IMR-90 (cell line): ENCODE data around the gene CALML4. TPM values are rescaled to one million over a fixed set of nuclear protein-coding genes. Genes with fewer than 3 reads are reported as not detected.

Experiments used
- ATAC-seq: fragments of 200-7000 bp; cut with Tn5 transposase; 2 replicates; pipeline ENCODE4 v1.9.1; 2020; ENCODE audit warnings: low read depth, mild to moderate bottlenecking, moderate library complexity
- BruUV-seq: library from RNA; stranded (reverse); fragments of 400-500 nt; replicated peaks from 2 replicates; lab custom pipeline; 2021; lab: Mats Ljungman, UMichigan
- CTCF ChIA-PET: fragments of 300-600 bp; formaldehyde crosslinking; extraction: SDS; loops from one replicate; lab custom pipeline; 2021; ENCODE audit warnings: antibody characterized with exemption; lab: Yijun Ruan, JAX
- POLR2A ChIA-PET: fragments of 300-600 bp; sonication (Branson Sonifier 250); formaldehyde crosslinking; loops from one replicate; lab custom pipeline; 2022; ENCODE audit warnings: antibody characterized with exemption; ENCODE audit not compliant: unreplicated experiment; lab: Charles Lee
- DNase-seq: peaks from one replicate; pipeline ENCODE4 v3.0.0; 2013
- H2AFZ ChIP-seq: replicated peaks from 2 replicates; pipeline ENCODE3; 2013; ENCODE audit warnings: low read length, mild to moderate bottlenecking; ENCODE audit not compliant: poor library complexity
- H2AK5ac ChIP-seq: 2 replicates; pipeline ENCODE4 v1.6.1; 2013; ENCODE audit warnings: low read depth, low read length, inconsistent platforms
- H2AK9ac ChIP-seq: replicated peaks from 2 replicates; pipeline ENCODE3; 2013; ENCODE audit warnings: mild to moderate bottlenecking, low read depth, low read length, moderate library complexity; ENCODE audit not compliant: poor library complexity
- H2BK120ac ChIP-seq: 2 replicates; pipeline ENCODE4 v1.6.1; 2013; ENCODE audit warnings: low read depth, low read length, inconsistent platforms
- H2BK15ac ChIP-seq: 3 replicates; pipeline ENCODE4 v1.6.1; 2013; ENCODE audit warnings: low read depth, low read length, inconsistent platforms
- H2BK20ac ChIP-seq: 2 replicates; pipeline ENCODE4 v1.6.1; 2013; ENCODE audit warnings: low read depth, mild to moderate bottlenecking, inconsistent platforms, low read length, moderate library complexity
- H2BK5ac ChIP-seq: 2 replicates; pipeline ENCODE4 v1.6.1; 2013; ENCODE audit warnings: mild to moderate bottlenecking, low read depth, low read length, inconsistent platforms; ENCODE audit not compliant: poor library complexity, severe bottlenecking
- H3K14ac ChIP-seq: replicated peaks from 2 replicates; pipeline ENCODE4 v1.6.1; 2013; ENCODE audit warnings: low read depth, low read length, inconsistent platforms
- H3K18ac ChIP-seq: 2 replicates; pipeline ENCODE4 v1.6.1; 2013; ENCODE audit warnings: low read depth, low read length, control low read depth
- H3K23ac ChIP-seq: 2 replicates; pipeline ENCODE4 v1.6.1; 2013; ENCODE audit warnings: low read depth, low read length, inconsistent platforms
- H3K27ac ChIP-seq: 2 replicates; pipeline ENCODE4 v1.5.1; 2013; ENCODE audit warnings: mild to moderate bottlenecking, control low read depth, low read length; ENCODE audit not compliant: insufficient read depth
- H3K27me3 ChIP-seq: 2 replicates; pipeline ENCODE4 v1.6.1; 2013; ENCODE audit warnings: low read length; ENCODE audit not compliant: control insufficient read depth, insufficient read depth
- H3K36me3 ChIP-seq: 2 replicates; pipeline ENCODE4 v1.6.1; 2013; ENCODE audit warnings: low read length, mixed read lengths; ENCODE audit not compliant: control insufficient read depth, insufficient read depth
- H3K4ac ChIP-seq: 2 replicates; pipeline ENCODE4 v1.6.1; 2013; ENCODE audit warnings: low read depth, low read length, inconsistent platforms
- H3K4me1 ChIP-seq: 2 replicates; pipeline ENCODE4 v1.6.1; 2013; ENCODE audit warnings: low read length, mixed read lengths; ENCODE audit not compliant: control insufficient read depth, insufficient read depth
- H3K4me2 ChIP-seq: 2 replicates; pipeline ENCODE4 v1.6.1; 2013; ENCODE audit warnings: low read depth, mild to moderate bottlenecking, control low read depth, low read length, moderate library complexity
- H3K4me3 ChIP-seq: 2 replicates; pipeline ENCODE4 v1.5.1; 2013; ENCODE audit warnings: low read depth, mild to moderate bottlenecking, control low read depth, low read length, moderate library complexity; ENCODE audit not compliant: insufficient read depth
- H3K56ac ChIP-seq: 2 replicates; pipeline ENCODE4 v1.6.1; 2013; ENCODE audit warnings: low read length, inconsistent platforms; ENCODE audit not compliant: insufficient read depth; ENCODE audit errors: extremely low read depth
- H3K79me1 ChIP-seq, 2 experiments: 2 replicates each; pipeline ENCODE4 v1.6.1; 2013; ENCODE audit warnings: low read length in 2 of 2, inconsistent platforms in 1 of 2, low read depth in 1 of 2
- H3K9ac ChIP-seq: 2 replicates; pipeline ENCODE4 v1.6.1; 2013; ENCODE audit warnings: low read depth, low read length, control low read depth
- H3K9me1 ChIP-seq: 2 replicates; pipeline ENCODE4 v1.6.1; 2013; ENCODE audit warnings: low read length, inconsistent platforms; ENCODE audit not compliant: insufficient read depth
- H3K9me3 ChIP-seq: 2 replicates; pipeline ENCODE4 v1.6.1; 2013; ENCODE audit warnings: low read length; ENCODE audit not compliant: control insufficient read depth, insufficient read depth
- H4K20me1 ChIP-seq: 2 replicates; pipeline ENCODE4 v1.6.1; 2013; ENCODE audit warnings: low read length, inconsistent platforms; ENCODE audit not compliant: insufficient read depth
- H4K5ac ChIP-seq: 2 replicates; pipeline ENCODE4 v1.6.1; 2013; ENCODE audit warnings: mild to moderate bottlenecking, low read depth, low read length, control low read depth
- H4K8ac ChIP-seq, 2 experiments: 2 replicates each; pipeline ENCODE4 v1.6.1; 2013; ENCODE audit warnings: low read depth in 2 of 2, low read length in 2 of 2, control low read depth in 1 of 2, inconsistent platforms in 1 of 2
- H4K91ac ChIP-seq: 2 replicates; pipeline ENCODE4 v1.6.1; 2013; ENCODE audit warnings: low read depth, low read length, inconsistent platforms; ENCODE audit not compliant: insufficient read depth
- BHLHE40 ChIP-seq: fragments of 150-350 bp; IDR thresholded peaks from 2 replicates; pipeline ENCODE4 v1.6.1; 2016; ENCODE audit warnings: mild to moderate bottlenecking, low read depth, low read length
- CEBPB ChIP-seq: IDR thresholded peaks from 2 replicates; pipeline ENCODE4 v1.6.1; 2012; ENCODE audit warnings: low read depth, low read length, improper control_type of control experiment
- CHD1 ChIP-seq: IDR thresholded peaks from 2 replicates; pipeline ENCODE4 v1.6.1; 2012; ENCODE audit warnings: low read depth, low read length, improper control_type of control experiment
- FOS ChIP-seq: fragments of 150-350 bp; IDR thresholded peaks from 2 replicates; pipeline ENCODE4 v1.6.1; 2016; ENCODE audit warnings: low read depth, low read length
- MAFK ChIP-seq: IDR thresholded peaks from 2 replicates; pipeline ENCODE4 v1.6.1; 2012; ENCODE audit warnings: low read depth, low read length, improper control_type of control experiment
- MAZ ChIP-seq: IDR thresholded peaks from 2 replicates; pipeline ENCODE4 v1.6.1; 2012; ENCODE audit warnings: low read depth, mild to moderate bottlenecking, low read length, improper control_type of control experiment, moderate library complexity, borderline replicate concordance
- MXI1 ChIP-seq: IDR thresholded peaks from 2 replicates; pipeline ENCODE4 v1.6.1; 2012; ENCODE audit warnings: low read depth, mild to moderate bottlenecking, low read length, moderate library complexity, borderline replicate concordance
- NFE2L2 ChIP-seq: fragments of 150-350 bp; IDR thresholded peaks from 2 replicates; pipeline ENCODE4 v1.6.1; 2016; ENCODE audit warnings: low read depth, mild to moderate bottlenecking, low read length
- POLR2A ChIP-seq: IDR thresholded peaks from 2 replicates; pipeline ENCODE4 v1.6.1; 2012; ENCODE audit warnings: mild to moderate bottlenecking, low read depth, low read length
- RAD21 ChIP-seq: IDR thresholded peaks from 2 replicates; pipeline ENCODE4 v1.6.1; 2012; ENCODE audit warnings: low read length, improper control_type of control experiment
- RCOR1 ChIP-seq: IDR thresholded peaks from 2 replicates; pipeline ENCODE4 v1.6.1; 2012; ENCODE audit warnings: mild to moderate bottlenecking, low read length, improper control_type of control experiment; ENCODE audit not compliant: insufficient replicate concordance
- RFX5 ChIP-seq: IDR thresholded peaks from 2 replicates; pipeline ENCODE4 v1.8.0; 2012; ENCODE audit warnings: low read depth, mild to moderate bottlenecking, low read length, moderate library complexity
- SMC3 ChIP-seq: fragments of 150-350 bp; IDR thresholded peaks from 2 replicates; pipeline ENCODE4 v1.6.1; 2016; ENCODE audit warnings: low read depth, mild to moderate bottlenecking, antibody characterized with exemption, low read length, moderate library complexity
- WGBS, 2 experiments: methylation state at CpG; one replicate each; pipeline versions ENCODE4 v1.1.5 to v1.1.7; 2013; ENCODE audit warnings: missing lambda C conversion rate in 2 of 2; ENCODE audit not compliant: insufficient read length in 1 of 2; ENCODE audit errors: extremely low coverage in 2 of 2; 5-methylcytosine and 5-hydroxymethylcytosine counted together
- dilution Hi-C: fragments of 300-500 bp; cut with HindIII; formaldehyde crosslinking; loops from one replicate; pipeline ENCODE4 v1.14.3; 2018; ENCODE audit warnings: low sequenced_read_pairs; ENCODE audit not compliant: unreplicated experiment
- in situ Hi-C: fragments of 300-500 bp; cut with MboI; formaldehyde crosslinking; loops from 3 replicates; pipeline ENCODE4 v1.14.3; 2019; ENCODE audit warnings: low sequenced_read_pairs, inconsistent platforms, mixed read lengths
- intact Hi-C: fragments of 100-400 bp; cut with micrococcal nuclease; formaldehyde crosslinking; loops from 2 replicates; pipeline ENCODE4 v1.10.0; 2022
- polyA plus RNA-seq, 3 experiments: library from polyadenylated mRNA; depleted of rRNA; stranded (reverse); fragments of >200 nt; gene quantifications; 2 replicates each; pipeline ENCODE4 v1.2.3, GENCODE V29; 2012; ENCODE audit warnings: low replicate concordance in 1 of 3
- total RNA-seq: library from RNA; depleted of rRNA; stranded (reverse); fragments of >200 nt; gene quantifications from 2 replicates; pipeline ENCODE4 v1.2.3, GENCODE V29; 2012
- TF ChIP-seq, protein P1 (sequence below): conservative IDR thresholded peaks from 2 replicates; pipeline ENCODE4 v1.5.1; 2012; ENCODE audit warnings: mild to moderate bottlenecking, low read depth, low read length, improper control_type of control experiment
- TF ChIP-seq, protein P2 (sequence below): fragments of 150-350 bp; IDR thresholded peaks from 2 replicates; pipeline ENCODE4 v1.6.1; 2016; ENCODE audit warnings: low read depth, mild to moderate bottlenecking, low read length, moderate library complexity, borderline replicate concordance
- TF ChIP-seq, protein P3 (sequence below): fragments of 150-350 bp; IDR thresholded peaks from 2 replicates; pipeline ENCODE4 v1.6.1; 2017; ENCODE audit warnings: mild to moderate bottlenecking, antibody characterized with exemption, low read length, low read depth

Gene CALML4
- total and polyA plus RNA-seq, 2 of the 4 experiments (the other 2 are of a cell fraction) = 0.36 to 1.3 TPM

DNA sequence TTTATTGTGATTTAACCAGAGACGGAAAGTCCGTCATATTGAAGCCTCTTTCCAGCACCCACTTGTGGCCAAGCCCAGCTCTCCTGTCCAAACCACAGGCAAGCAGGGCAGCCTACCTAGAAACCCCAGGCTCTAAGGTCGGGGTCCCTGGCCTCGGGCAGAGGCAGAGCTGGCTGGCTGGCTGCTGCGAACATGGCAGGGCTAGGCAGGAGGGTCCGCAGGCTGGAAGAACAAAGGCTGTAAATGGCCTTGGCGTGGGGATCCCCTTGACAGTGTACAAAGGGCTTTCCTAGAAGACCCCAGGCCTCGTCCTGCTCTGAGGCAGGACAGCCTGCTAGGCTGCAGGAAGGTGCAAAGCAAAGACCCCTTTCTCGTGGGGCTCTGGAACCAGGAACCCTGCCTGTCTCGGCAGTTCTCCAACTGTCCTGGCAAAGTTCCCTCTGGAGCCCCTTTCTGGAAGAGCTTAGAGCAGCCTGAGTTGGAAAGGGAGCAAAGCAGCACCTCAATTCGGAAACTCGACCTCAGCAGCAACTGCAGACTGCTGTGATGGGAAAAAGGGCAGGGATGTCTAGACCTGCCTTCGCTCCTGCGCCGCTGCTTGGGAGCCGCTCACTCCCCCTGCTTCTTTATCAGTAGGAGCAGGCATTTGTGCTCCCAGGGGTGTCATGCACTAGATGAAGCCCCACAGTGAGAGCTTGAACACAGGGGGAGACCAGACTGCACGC lies 8.5 kb downstream of the CALML4 start:
- H2BK5ac ChIP-seq = no peak overlapping the region
- H3K27ac ChIP-seq = no peak overlapping the region
- H3K9me3 ChIP-seq = no peaks in the 10 kb centered on the region
- H2AK9ac ChIP-seq = no peak overlapping the region
- TF ChIP-seq, protein P1, sequence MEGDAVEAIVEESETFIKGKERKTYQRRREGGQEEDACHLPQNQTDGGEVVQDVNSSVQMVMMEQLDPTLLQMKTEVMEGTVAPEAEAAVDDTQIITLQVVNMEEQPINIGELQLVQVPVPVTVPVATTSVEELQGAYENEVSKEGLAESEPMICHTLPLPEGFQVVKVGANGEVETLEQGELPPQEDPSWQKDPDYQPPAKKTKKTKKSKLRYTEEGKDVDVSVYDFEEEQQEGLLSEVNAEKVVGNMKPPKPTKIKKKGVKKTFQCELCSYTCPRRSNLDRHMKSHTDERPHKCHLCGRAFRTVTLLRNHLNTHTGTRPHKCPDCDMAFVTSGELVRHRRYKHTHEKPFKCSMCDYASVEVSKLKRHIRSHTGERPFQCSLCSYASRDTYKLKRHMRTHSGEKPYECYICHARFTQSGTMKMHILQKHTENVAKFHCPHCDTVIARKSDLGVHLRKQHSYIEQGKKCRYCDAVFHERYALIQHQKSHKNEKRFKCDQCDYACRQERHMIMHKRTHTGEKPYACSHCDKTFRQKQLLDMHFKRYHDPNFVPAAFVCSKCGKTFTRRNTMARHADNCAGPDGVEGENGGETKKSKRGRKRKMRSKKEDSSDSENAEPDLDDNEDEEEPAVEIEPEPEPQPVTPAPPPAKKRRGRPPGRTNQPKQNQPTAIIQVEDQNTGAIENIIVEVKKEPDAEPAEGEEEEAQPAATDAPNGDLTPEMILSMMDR = no peak
- TF ChIP-seq, protein P2, sequence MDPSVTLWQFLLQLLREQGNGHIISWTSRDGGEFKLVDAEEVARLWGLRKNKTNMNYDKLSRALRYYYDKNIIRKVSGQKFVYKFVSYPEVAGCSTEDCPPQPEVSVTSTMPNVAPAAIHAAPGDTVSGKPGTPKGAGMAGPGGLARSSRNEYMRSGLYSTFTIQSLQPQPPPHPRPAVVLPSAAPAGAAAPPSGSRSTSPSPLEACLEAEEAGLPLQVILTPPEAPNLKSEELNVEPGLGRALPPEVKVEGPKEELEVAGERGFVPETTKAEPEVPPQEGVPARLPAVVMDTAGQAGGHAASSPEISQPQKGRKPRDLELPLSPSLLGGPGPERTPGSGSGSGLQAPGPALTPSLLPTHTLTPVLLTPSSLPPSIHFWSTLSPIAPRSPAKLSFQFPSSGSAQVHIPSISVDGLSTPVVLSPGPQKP = no peak
- TF ChIP-seq MXI1 (no peak), RCOR1 (no peak), SMC3 (no peak), BHLHE40 (no peak), NFE2L2 (no peak), CEBPB (no peak), CHD1 (no peak), FOS (no peak), RFX5 (no peak), MAFK (no peak), RAD21 (no peak), POLR2A (no peak), MAZ (no peak)
- TF ChIP-seq, protein P3, sequence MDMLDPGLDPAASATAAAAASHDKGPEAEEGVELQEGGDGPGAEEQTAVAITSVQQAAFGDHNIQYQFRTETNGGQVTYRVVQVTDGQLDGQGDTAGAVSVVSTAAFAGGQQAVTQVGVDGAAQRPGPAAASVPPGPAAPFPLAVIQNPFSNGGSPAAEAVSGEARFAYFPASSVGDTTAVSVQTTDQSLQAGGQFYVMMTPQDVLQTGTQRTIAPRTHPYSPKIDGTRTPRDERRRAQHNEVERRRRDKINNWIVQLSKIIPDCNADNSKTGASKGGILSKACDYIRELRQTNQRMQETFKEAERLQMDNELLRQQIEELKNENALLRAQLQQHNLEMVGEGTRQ = no peak
- H3K4ac ChIP-seq = no peak overlapping the region
- POLR2A ChIA-PET = no interaction called here
- BruUV-seq = no TSS peak
- H3K9me1 ChIP-seq = peaks cover 9% of the 10 kb centered on the region
- no peak overlapping the region for H3K18ac ChIP-seq
- no peak overlapping the region for H3K23ac ChIP-seq
- H3K36me3 ChIP-seq = peaks cover 12% of the 10 kb centered on the region
- H3K27me3 ChIP-seq = no peaks in the 10 kb centered on the region
- no peak overlapping the region for H4K91ac ChIP-seq
- no peak overlapping the region for H4K8ac ChIP-seq
- H2AK5ac ChIP-seq = no peak overlapping the region
- dilution Hi-C loops = no loop called here
- peaks cover under 1% of the 10 kb centered on the region; the same call in 1 of the 2 replicates for H3K4me1 ChIP-seq
- peaks cover 0 to 5% of the 10 kb centered on the region in 2 experiments; a peak in 2 of 4 replicates for H3K79me1 ChIP-seq
- H2BK20ac ChIP-seq = no peak overlapping the region
- H3K56ac ChIP-seq = no peak overlapping the region
- intact Hi-C loops = no loop called here
- CTCF ChIA-PET = no interaction called here
- no peak overlapping the region for H3K14ac ChIP-seq
- no peak overlapping the region for H3K4me2 ChIP-seq
- H4K20me1 ChIP-seq = peaks cover 3% of the 10 kb centered on the region; the same call in 1 of the 2 replicates
- no peak overlapping the region for H2BK15ac ChIP-seq
- no peak overlapping the region for H3K9ac ChIP-seq
- no peak overlapping the region for H2BK120ac ChIP-seq
- in situ Hi-C loops = no loop called here
- no peak overlapping the region for H3K4me3 ChIP-seq
- H4K5ac ChIP-seq = no peak overlapping the region
- 85% methylated on average over 9 of the region's 17 CpGs; no CpG with 5 or more reads in 1 of the 2 experiments for WGBS, 2 experiments
- no peak overlapping the region for H2AFZ ChIP-seq
- DNase-seq (no peak), ATAC-seq (no peak)
